Measurements from ENCODE around the gene TNNT3. TPM values are rescaled to one million over a fixed set of nuclear protein-coding genes. Genes with fewer than 3 reads are reported as not detected.

The TNNT3 gene
- polyA plus RNA-seq, 1 experiment = not detected

DNA sequence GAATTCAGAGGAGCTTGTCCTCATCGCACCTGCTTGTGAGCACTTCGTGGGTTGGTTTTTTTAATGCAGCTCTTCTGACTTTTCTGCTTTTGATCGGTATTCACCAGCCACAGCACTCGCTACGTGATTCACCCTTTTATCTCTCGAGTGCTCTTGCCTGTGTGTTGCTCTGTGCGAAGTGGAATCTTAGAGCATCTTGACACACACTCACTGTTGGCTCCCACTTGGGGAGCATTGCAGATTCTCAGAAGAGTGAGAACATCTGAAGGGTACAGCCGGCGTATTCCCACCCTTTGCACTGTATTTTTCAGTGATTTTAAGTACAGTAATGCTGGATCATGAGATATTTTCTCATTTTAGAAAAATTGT, 10.9 kb downstream of the TNNT3 start:
- Histone ChIP-seq H3K27ac (ENCODE audit: low read depth, low read length) (no peak overlapping the region), H3K27me3 (ENCODE audit: control insufficient read depth, insufficient read depth, low read length) (peaks cover 8% of the 10 kb centered on the region), H3K4me3 (ENCODE audit: low read depth, low read length) (no peak overlapping the region), H3K9me3 (ENCODE audit: control insufficient read depth, insufficient read depth, low read length) (no peaks in the 10 kb centered on the region)
- CTCF ChIA-PET = no interaction called here
- POLR2A ChIA-PET = no interaction called here
- TF ChIP-seq, protein P1, sequence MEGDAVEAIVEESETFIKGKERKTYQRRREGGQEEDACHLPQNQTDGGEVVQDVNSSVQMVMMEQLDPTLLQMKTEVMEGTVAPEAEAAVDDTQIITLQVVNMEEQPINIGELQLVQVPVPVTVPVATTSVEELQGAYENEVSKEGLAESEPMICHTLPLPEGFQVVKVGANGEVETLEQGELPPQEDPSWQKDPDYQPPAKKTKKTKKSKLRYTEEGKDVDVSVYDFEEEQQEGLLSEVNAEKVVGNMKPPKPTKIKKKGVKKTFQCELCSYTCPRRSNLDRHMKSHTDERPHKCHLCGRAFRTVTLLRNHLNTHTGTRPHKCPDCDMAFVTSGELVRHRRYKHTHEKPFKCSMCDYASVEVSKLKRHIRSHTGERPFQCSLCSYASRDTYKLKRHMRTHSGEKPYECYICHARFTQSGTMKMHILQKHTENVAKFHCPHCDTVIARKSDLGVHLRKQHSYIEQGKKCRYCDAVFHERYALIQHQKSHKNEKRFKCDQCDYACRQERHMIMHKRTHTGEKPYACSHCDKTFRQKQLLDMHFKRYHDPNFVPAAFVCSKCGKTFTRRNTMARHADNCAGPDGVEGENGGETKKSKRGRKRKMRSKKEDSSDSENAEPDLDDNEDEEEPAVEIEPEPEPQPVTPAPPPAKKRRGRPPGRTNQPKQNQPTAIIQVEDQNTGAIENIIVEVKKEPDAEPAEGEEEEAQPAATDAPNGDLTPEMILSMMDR (IDR thresholded peaks at IDR 0.05; ENCODE audit: low read depth, low read length) = no peak
- no peak for DNase-seq (ENCODE audit: low read depth, low spot score)

DNA sequence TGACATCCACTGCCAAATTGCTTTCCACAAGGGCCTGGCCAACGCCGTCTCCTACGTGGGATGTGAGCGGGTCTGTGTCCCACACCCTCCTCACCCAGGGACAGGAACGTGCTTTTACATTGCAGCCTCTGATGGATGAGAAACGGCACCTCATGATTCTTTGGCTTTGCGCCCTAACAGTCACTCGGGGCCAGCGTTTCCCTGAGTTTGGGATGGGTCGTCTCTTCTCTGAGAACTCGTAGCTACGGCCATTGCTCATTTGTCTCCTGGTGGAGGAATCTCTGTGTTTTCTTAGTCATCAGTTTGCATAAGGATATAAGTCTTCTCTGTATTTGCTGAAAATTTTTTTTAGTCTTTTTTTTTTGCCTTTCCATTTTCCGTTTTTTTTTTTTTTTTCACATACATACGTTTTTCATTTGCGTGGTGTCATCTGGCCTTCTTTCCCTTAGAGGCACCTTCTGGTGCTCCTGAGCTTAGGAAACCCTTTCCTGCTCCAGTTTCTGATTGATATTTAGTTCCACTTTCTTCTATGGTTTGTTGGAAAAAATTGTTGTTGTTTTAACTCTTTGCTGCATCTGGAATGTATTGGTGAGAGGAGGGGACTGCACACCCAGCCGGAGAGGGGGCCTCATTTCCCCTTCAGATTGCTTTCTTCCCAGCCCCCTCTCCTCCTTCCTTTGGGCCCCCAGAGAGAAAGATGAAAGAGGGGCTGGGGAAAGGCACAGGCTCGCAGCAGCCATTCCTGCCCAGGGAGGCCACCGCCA, 12.0 kb downstream of the TNNT3 start:
- Histone ChIP-seq H3K9me3 (ENCODE audit: control insufficient read depth, insufficient read depth, low read length) (no peaks in the 10 kb centered on the region), H3K27me3 (ENCODE audit: control insufficient read depth, insufficient read depth, low read length) (peaks cover 8% of the 10 kb centered on the region), H3K4me3 (ENCODE audit: low read depth, low read length) (no peak overlapping the region), H3K27ac (ENCODE audit: low read depth, low read length) (no peak overlapping the region)
- CTCF ChIA-PET = interaction anchor here (0.6 to 1.3 kb wide), 2 partner anchors 49 to 253 kb away, joined by 5 to 9 read pairs; no protein-coding TSS in a partner anchor
- POLR2A ChIA-PET = interaction anchor here (0.7 kb wide), 1 partner anchor 54 kb away, joined by 7 read pairs; no protein-coding TSS in a partner anchor
- TF ChIP-seq, protein P1 (IDR thresholded peaks at IDR 0.05; ENCODE audit: low read depth, low read length) = no peak
- no peak for DNase-seq (ENCODE audit: low read depth, low spot score)

DNA sequence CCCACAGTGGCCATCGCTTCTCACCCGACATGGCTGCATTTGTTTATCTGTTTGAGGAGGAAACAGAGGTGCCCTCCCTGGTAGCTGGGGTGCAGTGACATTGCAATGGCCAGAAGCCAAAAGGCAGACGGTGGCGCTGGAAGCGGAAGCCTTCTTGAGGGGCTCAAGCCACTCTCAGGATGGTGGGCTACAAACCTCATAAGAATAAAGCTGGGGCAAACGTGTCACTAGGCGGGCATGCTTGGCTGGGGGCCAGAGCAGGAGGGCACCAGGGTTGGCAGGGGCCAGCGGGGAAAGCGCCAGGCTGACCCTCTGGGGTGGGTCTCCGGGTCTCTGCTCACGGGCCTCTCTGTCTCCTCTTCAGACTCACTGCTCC, 12.6 kb downstream of the TNNT3 start:
- TF ChIP-seq, protein P1 (IDR thresholded peaks at IDR 0.05; ENCODE audit: low read depth, low read length) = no peak
- no peak for DNase-seq (ENCODE audit: low read depth, low spot score)
- POLR2A ChIA-PET = interaction anchor here (0.6 kb wide), 1 partner anchor 27 kb away, joined by 5 read pairs; no protein-coding TSS in a partner anchor
- no peak overlapping the region for H3K4me3 ChIP-seq (ENCODE audit: low read depth, low read length)
- no peak overlapping the region for H3K27ac ChIP-seq (ENCODE audit: low read depth, low read length)
- H3K27me3 ChIP-seq (ENCODE audit: control insufficient read depth, insufficient read depth, low read length) = peaks cover 8% of the 10 kb centered on the region
- no peaks in the 10 kb centered on the region for H3K9me3 ChIP-seq (ENCODE audit: control insufficient read depth, insufficient read depth, low read length)
- CTCF ChIA-PET = interaction anchor here (0.6 to 1.3 kb wide), 2 partner anchors 50 to 254 kb away, joined by 5 to 9 read pairs; no protein-coding TSS in a partner anchor

DNA sequence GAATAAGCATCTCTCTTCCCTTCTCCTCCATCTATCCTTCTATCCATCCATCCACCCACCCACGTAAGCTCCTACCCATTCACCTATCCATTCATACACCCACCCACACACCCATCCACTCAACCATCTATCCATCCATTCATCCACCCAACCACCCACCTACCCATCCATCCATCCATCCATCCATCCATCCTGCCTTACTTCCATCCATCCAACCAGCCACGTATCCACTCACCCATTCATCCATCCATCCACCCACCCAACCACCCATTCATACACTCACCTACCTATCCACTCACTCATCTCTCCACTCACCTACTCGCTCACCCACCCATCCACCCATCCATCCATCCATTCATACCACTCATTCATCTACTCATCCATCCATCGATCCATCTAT, 13.2 kb downstream of the TNNT3 start:
- Histone ChIP-seq H3K27ac (ENCODE audit: low read depth, low read length) (no peak overlapping the region), H3K9me3 (ENCODE audit: control insufficient read depth, insufficient read depth, low read length) (no peaks in the 10 kb centered on the region), H3K4me3 (ENCODE audit: low read depth, low read length) (no peak overlapping the region), H3K27me3 (ENCODE audit: control insufficient read depth, insufficient read depth, low read length) (peaks cover 8% of the 10 kb centered on the region)
- TF ChIP-seq, protein P1 (IDR thresholded peaks at IDR 0.05; ENCODE audit: low read depth, low read length) = no peak
- ChIA-PET CTCF (no interaction called here), POLR2A (interaction anchor here (0.6 kb wide), 1 partner anchor 28 kb away, joined by 5 read pairs; no protein-coding TSS in a partner anchor)
- no peak for DNase-seq (ENCODE audit: low read depth, low spot score)

Data from AG04450 (cell line).